Hematopoietic multipotent progenitor cell treated with erythropoietin and hydrocortisone succinate and interleukin-3 and kit ligand, for 17 days (in vitro differentiated cells): ENCODE measurements around the gene RAB31.
A peak's percentile ranks its signal among the peaks of the same experiment; 100 is the strongest.

Source experiments
- DNase-seq: peaks from one replicate; pipeline ENCODE4 v3.0.0-alpha.2; 2015; ENCODE audit warnings: low spot score

Gene RAB31

DNA sequence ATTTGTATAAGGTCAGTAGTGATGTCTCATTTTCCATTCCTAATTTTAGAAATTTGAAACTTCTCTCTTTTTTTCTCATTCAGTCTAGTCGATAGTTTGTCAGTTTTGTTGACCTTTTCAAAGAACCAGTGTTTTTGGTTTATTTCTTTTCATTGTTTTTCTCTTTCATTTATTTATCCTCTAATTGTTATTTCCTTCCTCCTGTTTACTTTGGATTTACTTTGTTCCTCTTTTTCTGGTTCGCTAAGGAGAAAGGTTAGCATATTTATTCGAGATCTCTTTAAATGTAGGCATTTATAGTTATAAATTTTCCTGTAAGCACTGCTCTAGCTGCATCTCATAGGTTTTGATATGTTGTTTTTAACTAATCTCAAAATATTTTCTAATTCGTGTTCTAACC is 112.6 kb downstream of the RAB31 start:
- no peak for DNase-seq

DNA sequence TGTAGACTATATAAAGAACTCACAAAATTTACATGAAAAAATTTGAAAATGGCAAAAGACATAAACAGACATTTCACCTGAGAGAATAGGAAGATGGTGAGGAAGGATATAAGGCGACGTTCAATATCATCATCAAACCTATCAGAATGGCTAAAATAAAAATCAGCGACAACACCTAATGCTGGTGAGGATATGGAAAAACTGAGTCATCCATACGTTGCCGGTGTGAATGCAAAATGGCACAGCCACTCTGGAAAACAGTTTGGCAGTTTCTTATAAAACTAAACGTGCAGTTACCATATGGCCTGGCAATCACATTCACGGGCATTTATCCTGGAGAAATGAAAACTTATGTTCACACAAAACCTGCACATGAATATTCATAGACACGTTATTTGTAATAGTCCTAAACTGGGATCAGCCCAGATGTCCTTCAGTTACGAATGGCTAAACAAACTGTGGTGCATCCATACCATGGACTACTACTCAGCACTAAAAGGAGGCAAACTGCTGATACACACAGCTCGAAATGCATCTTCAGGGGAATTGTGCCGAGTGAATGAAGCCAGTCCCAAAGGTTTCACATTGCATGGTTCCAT is 114.6 kb downstream of the RAB31 start:
- no peak for DNase-seq

DNA sequence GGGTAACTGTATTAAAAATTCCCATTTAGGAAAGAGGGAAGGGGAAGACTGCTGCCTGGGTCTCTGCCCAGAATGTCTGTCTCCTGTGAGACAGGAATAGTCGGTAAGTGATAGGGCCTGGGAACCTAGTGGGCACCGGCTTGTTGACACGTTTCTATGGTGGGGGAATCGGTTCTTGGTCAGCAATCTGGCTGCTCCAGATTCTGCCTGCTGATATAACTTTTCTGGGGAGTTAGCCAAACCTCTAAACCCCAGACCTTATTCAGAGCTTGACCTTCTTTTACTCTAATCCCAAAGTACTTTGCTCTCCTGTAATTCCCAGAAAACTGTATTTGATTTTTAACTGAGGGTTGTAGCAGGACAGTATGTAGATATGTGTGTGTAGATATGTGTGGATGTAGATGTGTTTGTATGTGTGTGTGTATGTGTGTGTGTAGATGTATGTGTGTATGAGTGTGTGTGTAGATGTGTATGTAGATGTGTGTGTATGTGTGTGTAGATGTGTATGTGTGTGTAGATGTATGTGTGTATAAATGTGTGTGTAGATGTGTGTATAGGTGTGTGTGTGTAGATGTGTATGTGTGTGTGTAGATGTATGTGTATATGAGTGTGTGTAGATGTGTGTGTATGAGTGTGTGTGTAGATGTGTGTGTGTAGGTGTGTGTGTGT is 115.8 kb downstream of the RAB31 start:
- DNase-seq, result no peak

DNA sequence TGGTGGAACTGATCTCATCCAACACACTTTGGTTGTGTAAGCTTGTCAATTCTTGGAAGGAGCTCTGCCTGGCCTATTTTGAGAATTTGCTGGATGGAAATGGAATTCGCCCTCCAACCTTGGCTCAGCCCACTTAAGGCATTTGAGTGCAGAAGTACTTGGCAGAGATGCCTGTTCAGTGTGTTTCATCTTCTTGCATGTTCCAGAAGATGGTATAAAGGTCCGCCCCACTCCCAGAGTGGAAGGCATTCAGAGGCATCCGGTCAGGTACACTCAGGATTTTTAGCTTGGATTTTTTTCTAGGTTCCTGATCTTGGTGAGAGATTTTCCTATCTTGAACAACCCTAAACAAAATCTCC is 116.4 kb downstream of the RAB31 start:
- DNase-seq, result no peak

DNA sequence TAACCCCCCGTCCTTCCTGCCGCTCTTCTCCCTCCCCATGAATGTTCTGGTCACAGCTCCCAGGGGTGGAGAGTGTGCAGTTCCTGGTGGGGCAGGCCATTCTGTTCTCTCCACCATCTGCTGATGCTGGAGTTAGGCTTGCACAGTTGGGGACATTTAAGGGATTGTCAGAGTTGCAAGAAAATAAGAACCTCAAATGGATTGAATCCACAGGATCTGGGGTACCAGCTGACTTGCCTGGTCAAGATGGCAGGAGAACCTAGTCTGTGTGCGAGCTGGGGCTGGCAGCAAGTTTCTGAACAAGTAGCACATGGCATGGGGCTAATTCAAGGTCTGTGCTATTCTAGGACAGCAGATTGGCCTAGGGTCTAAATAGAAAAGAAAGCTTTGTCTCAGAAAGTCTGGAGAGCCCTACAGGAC is 116.9 kb downstream of the RAB31 start:
- no peak for DNase-seq

DNA sequence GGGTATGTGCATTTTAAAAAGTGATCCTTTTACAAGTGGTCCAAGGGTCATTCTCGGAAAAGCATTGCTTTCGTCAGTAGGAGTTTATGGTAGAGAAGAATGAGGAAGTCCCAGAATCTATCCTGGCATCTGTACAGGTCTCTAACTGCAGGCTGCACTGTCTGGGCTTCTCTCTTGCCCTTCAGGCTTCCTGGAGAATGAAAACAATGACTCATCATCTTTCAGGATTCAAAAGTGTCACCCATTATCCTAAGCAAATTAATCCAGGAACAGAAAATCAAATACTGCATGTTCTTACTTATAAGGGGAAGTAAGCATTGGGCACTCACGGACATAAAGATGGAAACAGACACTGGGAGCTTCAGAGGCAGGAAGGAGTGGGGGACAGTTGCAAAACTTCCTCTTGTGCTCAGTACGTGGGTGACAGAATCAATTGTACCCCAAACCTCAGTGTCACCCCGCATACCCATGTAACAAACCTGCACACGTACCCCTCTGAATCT is 117.5 kb downstream of the RAB31 start:
- DNase-seq, result peak; percentile 69

DNA sequence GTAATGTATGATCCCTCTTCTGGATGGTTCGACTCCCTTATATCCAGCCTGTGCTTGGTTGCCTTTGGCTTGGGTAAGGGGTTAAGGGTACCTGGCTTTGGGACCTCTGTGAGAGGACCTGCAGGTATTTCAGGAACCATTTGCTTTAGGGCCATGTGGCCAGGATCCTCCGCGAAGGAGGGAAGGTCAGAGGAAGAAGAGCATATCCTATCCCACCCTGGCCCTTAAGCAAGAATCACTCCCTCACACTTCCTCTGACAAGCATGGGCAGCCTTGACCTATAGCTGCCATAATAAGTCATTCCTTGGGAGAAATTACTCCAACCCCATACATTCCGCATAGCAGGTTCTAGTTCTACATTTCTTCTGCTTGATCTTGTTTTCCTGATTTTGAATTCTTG is 118.6 kb downstream of the RAB31 start:
- DNase-seq, result no peak

DNA sequence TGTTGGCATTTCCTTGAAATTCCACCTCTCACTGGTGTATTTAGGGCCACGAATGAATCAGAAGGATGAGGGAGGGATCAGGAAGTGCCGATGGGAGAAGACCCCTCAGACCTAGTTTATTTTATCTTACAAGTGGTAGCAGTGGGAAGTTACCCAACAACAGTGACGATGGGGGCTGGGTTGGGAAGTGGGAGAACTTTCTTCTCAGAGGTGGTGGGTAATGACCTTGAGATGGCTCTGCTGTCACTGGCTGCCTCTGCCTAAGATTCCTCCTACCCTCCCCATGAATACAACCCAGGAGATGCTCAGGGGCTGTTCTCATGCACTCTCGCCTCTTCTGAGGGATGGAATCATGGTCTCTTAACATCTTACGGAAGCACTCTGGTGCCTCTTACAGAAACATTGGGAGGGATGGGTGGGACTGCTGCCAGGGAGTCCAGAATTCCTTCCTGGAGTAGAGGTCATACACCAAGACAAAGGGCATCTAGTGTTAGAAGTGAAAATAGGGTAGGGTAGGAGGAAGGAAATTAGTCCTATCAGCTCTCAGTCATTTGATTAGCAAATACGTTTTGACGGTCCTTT is 119.2 kb downstream of the RAB31 start:
- DNase-seq, result no peak

DNA sequence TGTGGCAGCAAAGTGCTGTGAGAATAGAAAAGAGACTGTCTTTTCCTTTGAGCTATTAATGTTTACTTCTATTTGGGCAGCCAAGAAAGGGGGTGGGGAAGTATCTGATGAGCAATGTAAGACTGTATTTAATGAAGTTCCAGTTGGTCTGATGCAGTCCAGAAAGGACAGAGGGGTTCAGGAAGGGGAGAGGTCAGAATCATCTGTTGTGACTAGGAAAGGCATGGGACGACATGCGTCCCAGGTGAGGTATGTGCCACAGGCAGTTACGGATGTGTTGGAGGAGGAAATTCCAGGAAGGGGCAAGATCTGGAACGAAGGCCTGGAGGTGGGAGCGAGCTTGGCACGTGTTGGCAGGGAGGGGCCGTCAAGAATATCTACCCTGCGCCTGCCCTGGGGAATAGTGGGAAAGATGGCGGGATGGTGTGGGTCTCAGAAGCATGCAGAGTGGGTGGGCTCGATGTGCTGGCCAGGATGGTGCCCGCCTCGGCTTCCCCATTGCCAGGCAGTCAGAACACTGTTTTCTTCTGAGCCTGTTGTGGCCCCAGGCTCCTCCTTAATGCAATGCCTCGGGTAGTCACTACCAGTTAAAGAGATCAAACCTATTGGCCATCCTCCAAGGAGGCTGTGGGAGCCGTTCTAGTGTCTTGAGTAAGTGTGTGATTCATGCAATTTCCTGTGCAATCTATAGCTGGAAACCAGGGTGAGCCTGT is 119.8 kb downstream of the RAB31 start:
- peak; percentile 81 for DNase-seq

DNA sequence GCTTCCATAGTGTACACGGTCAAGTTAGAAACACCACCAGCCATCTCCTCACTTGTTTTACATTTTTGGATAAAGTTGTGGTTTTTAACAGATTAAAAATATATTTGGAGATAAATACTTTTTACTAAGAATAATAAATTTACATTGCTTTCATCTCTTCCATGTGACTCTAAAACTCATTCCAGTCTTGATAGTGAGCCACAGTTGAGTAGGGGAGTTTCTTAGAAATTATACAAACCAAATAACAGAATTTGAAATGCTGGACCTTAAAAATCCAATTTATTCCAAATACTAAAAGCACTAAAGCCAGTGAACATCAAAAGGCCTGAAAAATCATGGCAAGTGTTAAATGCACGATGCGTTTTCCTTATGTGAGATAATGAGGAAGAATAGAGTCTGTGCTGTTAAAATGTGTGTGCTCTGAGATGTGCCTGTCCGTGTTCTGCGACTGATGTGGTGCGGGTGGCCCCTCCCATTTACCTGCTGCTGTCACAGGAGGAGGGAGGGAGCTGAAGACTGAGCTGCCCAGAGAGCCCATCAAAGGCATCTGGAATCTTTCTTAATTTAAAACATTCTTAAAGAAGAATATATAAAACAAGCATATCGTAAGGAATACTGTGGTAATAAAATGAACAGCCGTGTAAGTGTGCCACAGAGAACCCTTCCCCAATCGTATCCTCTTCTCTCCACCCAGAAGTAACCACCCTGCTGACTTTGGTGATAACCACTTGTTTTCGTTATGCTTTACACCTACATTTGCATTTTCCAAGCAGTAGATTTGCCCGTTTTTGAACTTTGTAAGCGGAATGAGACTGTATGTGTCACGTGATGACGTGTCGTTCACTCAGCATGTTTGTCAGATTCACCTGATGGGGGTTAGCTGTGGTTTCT is 120.7 kb downstream of the RAB31 start:
- peak; percentile 41 for DNase-seq

DNA sequence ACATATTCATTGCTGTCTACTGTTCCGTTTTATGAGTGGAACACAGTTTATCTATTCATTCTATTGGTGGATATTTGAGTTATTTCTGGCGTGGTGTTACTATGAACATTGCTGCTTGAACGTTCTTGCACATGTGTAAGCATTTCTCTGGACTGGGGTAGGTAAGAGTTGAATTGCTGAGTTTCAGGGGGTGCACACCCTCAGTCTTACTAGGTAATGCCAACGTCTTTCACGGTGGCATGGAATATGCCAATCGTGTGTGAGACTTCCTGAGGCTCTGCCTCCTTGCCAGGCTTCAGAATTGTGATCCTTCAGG is 121.3 kb downstream of the RAB31 start:
- DNase-seq, result no peak

DNA sequence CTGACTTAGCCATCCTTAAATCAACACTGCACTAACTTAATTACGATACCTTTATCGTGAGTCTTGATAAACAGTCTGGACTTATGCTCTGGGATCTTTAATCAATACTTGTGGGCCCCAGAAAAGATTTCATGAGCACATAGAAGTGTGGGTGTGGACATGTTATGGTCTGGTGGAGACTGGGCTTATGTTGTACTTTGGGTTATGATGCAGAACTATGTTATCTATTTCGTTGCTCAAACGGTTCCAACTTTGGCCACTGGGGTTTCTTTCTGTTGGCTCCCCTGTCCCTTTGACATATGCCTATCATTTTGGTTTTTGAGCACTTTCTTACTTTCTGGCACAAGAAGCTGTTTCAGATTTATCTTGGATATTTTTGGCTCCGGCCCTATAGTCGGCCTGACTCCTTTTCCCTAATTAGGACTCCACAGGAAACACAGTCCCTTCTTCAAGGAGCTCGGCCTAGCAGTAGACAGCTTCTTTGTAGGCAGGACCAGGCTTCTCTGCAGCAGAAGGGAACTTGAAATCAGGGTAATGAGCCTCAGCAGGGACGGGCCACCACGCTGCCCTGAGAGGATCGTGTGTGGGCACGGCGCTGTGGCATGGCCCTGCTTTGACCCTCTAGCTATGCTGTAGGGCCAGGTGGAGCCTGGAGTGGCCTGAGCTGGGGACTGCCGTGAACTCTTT is 123.1 kb downstream of the RAB31 start:
- DNase-seq, result peak; percentile 31

DNA sequence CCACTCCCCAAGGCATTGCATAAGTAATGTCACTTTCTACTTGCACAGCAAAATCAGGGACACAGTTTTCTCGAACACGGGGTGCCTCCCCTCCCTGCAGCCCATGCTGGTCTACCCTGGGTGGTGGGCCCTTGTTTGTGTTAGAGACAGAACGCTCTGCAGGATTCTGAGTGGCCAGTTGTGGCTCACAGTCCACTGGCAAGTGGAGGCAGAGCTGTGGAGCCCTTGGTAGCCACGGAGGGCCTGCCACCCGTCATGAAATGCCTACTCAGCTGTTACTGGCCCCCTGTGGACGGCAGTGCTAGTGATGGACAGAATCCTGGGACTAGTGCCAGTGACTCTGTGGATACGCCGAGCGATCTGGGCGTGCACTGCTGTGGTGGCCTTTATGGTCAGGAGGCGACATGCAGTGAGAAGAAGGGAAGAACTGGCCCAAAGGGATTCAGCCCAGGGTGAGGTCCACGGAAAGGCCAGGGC is 123.7 kb downstream of the RAB31 start:
- no peak for DNase-seq

DNA sequence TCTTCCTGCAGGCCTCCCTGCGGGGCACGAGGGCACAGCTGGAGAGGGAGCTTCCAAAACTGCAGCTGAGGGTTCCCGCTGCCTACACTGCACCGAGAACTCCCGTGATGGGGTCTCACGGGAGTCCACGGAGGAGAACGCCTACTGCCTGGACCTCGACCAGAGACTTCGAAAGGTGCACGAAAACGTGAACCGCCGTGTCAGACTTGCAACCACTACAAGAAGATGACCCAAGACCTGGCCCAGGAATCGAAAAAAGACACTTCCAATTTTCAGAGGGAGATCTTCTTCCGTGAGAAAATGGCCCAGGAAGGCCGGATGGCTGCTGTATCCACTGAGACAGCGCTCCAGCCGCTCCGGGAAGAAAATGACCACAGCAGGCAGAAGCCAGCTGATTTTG is 124.8 kb downstream of the RAB31 start:
- no peak for DNase-seq

DNA sequence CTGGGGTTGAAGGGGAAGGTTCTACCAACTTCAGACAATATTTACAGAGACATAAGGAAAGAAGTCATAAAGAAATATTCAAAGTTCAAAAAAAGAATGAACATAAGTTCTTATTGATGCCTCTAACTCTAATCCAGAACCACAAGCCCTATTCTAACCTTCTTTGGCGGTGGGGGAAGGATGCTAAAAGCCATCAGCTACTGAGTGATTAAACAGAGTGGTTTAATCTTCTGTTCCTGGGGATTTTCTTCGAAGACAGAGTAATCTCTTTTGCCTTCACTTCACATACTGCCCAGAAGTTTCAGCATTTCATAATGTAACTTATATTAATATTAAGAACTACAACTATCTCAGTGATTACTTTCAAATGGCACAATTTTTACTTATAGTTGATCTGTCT is 126.5 kb downstream of the RAB31 start:
- no peak for DNase-seq

DNA sequence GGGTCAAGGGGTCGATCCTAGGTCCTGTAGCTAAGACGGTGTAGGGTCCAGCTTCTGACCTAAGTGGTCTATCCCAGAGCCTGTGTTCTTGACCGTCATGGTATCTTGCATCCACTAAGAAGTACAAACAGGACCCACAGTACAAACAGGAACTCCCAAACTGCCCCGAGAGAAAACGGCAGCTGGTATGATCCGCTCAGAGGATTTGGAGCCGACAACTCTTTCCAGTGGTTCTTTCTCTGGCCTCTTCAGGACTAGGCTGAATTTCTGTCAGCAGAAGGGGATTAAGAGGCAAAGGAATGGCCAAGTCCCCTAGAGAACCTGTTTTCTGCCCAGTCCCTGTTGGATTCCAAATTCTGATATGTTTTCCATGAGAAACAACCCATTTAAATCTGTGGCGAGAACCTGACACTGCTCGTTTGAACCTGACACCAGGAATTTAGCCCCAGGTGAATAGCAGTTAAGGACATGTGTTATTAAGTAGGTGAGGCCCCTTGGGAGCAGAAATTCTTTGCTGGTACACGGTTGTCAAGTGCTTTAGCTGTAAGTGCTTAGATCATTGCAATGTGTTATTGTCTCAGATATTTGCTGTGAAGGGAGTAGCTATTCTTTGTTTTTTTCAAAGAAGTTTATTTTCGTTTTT is 127.1 kb downstream of the RAB31 start:
- DNase-seq, result no peak

DNA sequence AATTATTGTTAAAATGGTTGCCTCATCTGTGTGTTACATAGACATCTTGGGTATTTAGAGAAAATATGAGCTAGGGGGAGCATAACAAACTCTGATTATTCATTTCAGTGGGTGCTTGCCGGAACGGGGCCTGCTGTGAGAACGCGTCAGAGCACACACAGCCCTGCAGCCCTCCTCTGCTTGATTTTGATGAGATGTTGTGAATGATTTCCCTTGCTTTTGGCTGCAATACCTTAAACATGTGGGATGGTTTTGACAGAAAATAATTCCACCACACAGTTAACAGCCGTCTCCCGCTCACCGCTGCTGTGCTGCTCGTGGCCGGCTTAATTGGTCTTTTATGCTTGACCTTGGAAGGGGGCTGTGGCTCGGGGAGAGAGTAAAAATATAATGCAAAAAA is 127.7 kb downstream of the RAB31 start:
- no peak for DNase-seq

DNA sequence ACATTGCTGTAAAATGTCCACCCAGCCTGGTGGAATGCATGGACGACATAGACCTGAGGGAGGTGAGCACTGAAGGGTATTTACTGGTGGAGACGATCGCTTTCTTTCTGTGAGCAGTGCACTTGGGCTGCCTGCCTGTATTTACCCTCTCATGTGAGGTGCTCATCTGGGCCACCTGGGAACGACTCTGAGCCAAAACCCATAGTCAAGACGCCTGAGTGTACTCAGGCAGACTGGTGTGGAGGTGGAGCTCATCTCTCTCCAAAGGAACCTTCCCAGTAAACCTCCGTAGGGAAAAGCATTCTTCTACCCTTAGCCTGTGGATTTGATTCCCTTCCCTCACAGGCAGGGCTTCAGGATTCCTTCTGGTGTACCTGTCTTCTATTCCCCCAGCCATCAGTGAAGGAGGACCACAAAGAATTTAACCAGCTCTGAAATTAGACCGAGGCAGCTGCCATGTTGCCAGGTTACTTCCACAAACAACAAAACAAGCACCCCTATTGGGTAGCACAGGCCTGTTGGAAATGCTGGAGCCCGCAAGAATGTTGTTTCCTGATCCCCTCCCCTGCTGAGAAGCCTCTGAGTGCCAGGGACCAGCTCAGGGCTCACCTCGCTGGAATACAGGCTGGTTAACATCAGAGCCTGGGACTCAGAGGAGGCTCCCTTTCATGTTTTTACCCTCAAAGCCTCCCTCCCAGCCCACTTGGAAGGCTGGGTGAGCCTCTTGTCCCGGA is 130.2 kb downstream of the RAB31 start:
- no peak for DNase-seq

DNA sequence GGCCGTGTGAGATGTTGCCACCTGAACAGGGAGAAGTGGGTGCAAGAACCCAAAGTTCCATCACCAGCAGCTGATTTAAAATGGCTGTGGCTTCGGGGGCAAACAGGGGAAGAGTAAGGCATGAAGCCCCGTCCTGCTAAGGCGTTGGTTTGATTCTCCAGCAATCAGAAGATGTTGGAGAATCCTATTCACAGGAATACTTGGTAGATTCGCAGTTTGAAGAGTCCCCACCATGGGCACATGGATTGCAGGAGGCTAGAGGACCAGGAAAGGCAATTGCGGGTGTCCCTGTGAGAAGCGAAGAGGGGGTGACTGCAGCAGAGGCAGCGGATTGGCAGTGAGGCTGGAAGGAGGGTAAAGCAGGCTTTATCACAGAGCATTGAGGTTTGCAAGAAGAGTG is 131.1 kb downstream of the RAB31 start:
- DNase-seq, result no peak

DNA sequence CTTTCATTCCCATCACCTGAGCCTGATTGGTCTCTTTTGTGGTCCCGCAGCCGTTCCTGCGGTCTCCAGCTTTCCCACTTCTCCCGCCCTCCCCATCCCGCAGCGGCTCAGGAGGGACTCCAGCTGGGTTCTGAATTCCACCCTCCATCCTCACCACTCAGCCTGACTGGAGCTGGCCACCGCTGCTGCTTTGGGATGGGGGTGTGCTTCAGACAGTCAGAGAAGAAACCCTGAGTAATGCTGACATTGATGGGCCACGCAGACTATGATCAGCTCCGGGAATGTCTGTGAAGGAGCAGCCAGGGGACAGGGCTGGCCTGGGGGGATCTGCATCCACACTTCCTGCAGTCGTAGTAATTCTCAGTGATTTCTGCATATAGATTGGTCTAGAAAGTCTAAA is 131.8 kb downstream of the RAB31 start:
- DNase-seq, result no peak
